Esophagus muscularis mucosa (tissue), 4 donors: ENCODE results near the gene ANKRD40. TPM values are rescaled to one million over a fixed set of nuclear protein-coding genes. Genes with fewer than 3 reads are reported as not detected.

Source experiments
- DNase-seq: peaks from one replicate; pipeline ENCODE4 v3.0.0-alpha.2; 2017; ENCODE audit errors: extremely low spot score
- H3K27ac ChIP-seq, 4 donors: fragments of 200-600 bp; sonication (generic); replicated peaks in 1 of 4; 1 replicate in 3 of 4; 2 replicates in 1 of 4; pipeline ENCODE4 v1.5.1; 2016 to 2019; ENCODE audit warnings: mild to moderate bottlenecking in 1 of 4
- H3K27me3 ChIP-seq, 4 donors: fragments of 200-600 bp; sonication (generic); one replicate each; pipeline versions ENCODE4 v1.5.1 to v1.6.0; 2016 to 2019
- H3K36me3 ChIP-seq, 4 donors: fragments of 200-600 bp; sonication (generic); one replicate each; pipeline ENCODE4 v1.5.1; 2016 to 2019
- H3K4me1 ChIP-seq, 4 donors: fragments of 200-600 bp; sonication (generic); one replicate each; pipeline ENCODE4 v1.5.1; 2016 to 2019
- H3K4me3 ChIP-seq, 4 donors: fragments of 200-600 bp; sonication (generic); 1 replicate in 2 of 4; 2 replicates in 2 of 4; pipeline ENCODE4 v1.5.1; 2016 to 2019; ENCODE audit warnings: mild to moderate bottlenecking in 4 of 4, moderate library complexity in 1 of 4
- H3K9me3 ChIP-seq, 4 donors: fragments of 200-600 bp; sonication (generic); 1 replicate in 3 of 4; 2 replicates in 1 of 4; pipeline ENCODE4 v1.5.1; 2016 to 2019
- EP300 ChIP-seq: sonication (generic); formaldehyde crosslinking; IDR thresholded peaks from one replicate; pipeline ENCODE4 v1.6.1; 2017; ENCODE audit warnings: antibody characterized with exemption
- POLR2A ChIP-seq: fragments of 450-650 bp; IDR thresholded peaks from one replicate; pipeline ENCODE4 v1.6.1; 2017; ENCODE audit warnings: antibody characterized with exemption, moderate library complexity, mild to moderate bottlenecking, low read depth
- POLR2AphosphoS5 ChIP-seq, 2 donors: sonication (generic); formaldehyde crosslinking; IDR thresholded peaks; one replicate each; pipeline ENCODE4 v1.6.1; 2017; ENCODE audit warnings: antibody characterized with exemption in 2 of 2
- WGBS: methylation state at CpG from one replicate; pipeline ENCODE4 v1.1.5; 2018; 5-methylcytosine and 5-hydroxymethylcytosine counted together
- intact Hi-C: fragments of 100-400 bp; cut with DNase I; formaldehyde crosslinking; loops from one replicate; pipeline ENCODE4 v1.15.1; 2023
- total RNA-seq, 4 donors: library from RNA; depleted of rRNA; stranded (reverse); fragments of >200 nt; gene quantifications; one replicate each; pipeline versions ENCODE4 v1.1.0 to v1.2.1, GENCODE V29; 2016
- TF ChIP-seq, protein P1 (sequence below), 3 experiments: fragments of 200-600 bp in 2 of 3; fragments of 450-650 bp in 1 of 3; sonication (generic) in 2 of 3; IDR thresholded peaks; one replicate each; pipeline ENCODE4 v1.5.1; 2017 to 2019; ENCODE audit warnings: antibody characterized with exemption in 3 of 3, mild to moderate bottlenecking in 2 of 3, moderate library complexity in 1 of 3

ANKRD40 gene
- total RNA-seq, 4 donors from 2014 or later = 73.1 to 96.2 (median 87.4) TPM

DNA sequence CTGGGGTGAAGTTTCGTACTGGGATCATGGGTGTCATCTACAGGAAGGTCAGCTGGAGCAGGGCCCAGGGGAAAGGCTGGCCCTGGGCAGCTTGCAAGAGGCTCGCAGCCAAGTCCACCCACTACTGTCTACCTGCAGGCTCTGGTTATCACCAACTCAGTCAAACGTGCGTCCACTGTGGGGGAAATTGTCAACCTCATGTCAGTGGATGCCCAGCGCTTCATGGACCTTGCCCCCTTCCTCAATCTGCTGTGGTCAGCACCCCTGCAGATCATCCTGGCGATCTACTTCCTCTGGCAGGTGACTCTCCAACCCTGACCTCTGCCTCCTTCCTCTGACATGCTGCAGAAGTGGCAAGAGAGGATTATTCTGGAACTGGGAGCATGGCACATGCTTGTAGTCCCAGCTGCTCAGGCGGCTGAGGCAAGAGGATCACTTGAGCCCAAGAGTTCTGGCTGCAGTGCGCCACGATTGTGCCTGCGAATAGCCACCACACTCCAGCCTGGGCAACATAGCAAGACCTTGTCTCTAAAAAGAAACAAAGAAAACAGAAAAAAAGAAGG is 43.8 kb downstream of the ANKRD40 start:
- Histone ChIP-seq H3K27ac (no peak overlapping the region), H3K4me1 (peaks cover 30 to 38% (median 35%) of the 10 kb centered on the region in 4 donors), H3K4me3 (no peak overlapping the region), H3K27me3 (no peaks in the 10 kb centered on the region), H3K36me3 (no peaks in the 10 kb centered on the region), H3K9me3 (no peaks in the 10 kb centered on the region)
- TF ChIP-seq EP300 (no peak), POLR2AphosphoS5 (IDR thresholded peaks at IDR 0.05) (no peak), POLR2A (no peak)
- TF ChIP-seq, protein P1, sequence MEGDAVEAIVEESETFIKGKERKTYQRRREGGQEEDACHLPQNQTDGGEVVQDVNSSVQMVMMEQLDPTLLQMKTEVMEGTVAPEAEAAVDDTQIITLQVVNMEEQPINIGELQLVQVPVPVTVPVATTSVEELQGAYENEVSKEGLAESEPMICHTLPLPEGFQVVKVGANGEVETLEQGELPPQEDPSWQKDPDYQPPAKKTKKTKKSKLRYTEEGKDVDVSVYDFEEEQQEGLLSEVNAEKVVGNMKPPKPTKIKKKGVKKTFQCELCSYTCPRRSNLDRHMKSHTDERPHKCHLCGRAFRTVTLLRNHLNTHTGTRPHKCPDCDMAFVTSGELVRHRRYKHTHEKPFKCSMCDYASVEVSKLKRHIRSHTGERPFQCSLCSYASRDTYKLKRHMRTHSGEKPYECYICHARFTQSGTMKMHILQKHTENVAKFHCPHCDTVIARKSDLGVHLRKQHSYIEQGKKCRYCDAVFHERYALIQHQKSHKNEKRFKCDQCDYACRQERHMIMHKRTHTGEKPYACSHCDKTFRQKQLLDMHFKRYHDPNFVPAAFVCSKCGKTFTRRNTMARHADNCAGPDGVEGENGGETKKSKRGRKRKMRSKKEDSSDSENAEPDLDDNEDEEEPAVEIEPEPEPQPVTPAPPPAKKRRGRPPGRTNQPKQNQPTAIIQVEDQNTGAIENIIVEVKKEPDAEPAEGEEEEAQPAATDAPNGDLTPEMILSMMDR (IDR thresholded peaks at IDR 0.05) = no peak
- intact Hi-C loops = no loop called here
- no peak for DNase-seq
- 89% methylated on average over 8 of the region's 10 CpGs for WGBS

DNA sequence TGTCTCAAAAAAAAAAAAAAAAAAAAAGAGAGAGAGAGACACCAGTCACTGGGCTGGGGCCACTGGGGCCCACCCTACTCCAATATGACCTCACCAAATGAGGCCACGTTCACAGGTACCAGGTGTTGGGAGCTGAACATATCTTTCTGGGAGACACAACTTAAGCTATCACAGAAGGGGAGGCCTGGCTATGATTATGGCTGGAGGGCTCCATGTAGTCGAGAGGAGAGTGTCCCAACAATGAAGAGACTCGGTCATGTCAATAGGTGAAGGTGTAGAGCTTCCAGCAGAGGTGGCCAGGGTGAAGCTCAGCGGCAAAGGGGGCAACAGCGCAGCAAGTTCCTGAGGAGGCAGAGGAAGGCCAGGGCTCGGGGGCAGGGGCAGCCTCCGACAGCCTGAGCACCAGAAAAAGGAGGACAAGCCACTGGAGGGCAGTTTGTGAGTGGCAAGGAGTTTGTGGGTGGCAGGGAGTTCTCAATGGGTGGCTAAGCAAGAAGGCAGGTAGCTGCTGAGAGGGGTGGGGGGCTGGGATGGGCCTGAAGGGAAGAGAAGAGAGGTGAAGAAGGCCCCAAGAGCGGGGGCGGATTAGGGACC is 45.0 kb downstream of the ANKRD40 start:
- TF ChIP-seq, protein P1 (IDR thresholded peaks at IDR 0.05) = no peak
- TF ChIP-seq POLR2A = no peak
- TF ChIP-seq POLR2AphosphoS5 (IDR thresholded peaks at IDR 0.05) = no peak
- no peak for TF ChIP-seq EP300
- DNase-seq = no peak
- WGBS = 95% methylated on average over 9 of the region's 9 CpGs
- H3K4me3 ChIP-seq = no peak overlapping the region
- intact Hi-C loops = no loop called here
- H3K4me1 ChIP-seq = peaks cover 35 to 44% (median 40%) of the 10 kb centered on the region in 4 donors
- no peaks in the 10 kb centered on the region for H3K9me3 ChIP-seq
- no peaks in the 10 kb centered on the region for H3K36me3 ChIP-seq
- H3K27me3 ChIP-seq = no peaks in the 10 kb centered on the region
- no peak overlapping the region for H3K27ac ChIP-seq

DNA sequence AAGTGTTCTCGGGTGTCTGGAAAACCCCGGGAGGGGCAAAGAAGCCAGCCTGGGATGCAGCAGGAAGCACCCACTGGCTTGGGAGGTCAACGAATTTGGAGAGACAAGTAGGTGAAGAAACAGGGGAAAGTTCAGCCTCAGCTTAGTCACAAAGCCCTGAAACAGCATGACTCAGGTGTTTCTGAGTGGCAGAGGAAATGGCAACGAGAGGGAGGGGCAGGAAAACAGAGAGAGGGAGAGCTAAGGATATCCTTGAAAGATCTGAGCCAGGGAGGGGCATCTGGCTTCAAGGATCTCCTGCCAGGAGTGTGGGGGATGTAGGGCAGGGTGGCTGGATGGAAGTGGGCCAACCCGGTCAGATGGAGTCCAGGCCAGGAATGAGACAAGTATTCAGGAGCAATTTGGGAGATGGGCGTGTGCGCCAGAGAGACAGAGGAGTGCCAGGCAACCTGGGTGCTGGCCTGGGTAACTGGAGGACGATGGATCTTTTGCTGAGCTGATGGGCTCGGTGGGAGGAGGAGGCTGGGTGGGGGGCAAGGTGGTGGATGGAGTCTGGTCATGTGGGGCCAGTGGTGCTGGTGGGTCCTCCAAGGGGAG is 45.8 kb downstream of the ANKRD40 start:
- intact Hi-C loops = no loop called here
- H3K27ac ChIP-seq = peak overlapping the region; percentile 36 to 51 (median 40)

DNA sequence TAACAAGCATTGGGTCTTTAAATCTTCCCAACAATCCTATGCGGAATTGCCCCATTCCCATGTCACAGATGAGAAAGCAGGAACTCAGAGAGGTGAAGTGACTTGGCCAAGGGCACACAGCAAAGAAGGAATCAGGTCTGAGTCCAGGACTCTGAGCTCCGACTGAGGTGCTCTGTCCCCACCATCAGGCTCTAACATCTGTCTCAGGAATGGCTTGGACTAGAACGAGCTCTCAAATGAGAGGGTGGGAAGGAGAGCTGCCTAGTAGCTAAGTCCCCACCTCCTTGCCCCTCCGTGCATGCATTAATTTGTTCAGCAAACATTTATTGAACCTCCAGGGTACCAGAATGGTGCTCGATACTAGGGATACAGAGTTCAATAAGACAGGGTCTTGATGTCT is 46.4 kb downstream of the ANKRD40 start:
- DNase-seq = no peak
- WGBS = 84% methylated on average over 5 of the region's 5 CpGs
- H3K27ac ChIP-seq = peak overlapping the region; percentile 36 to 51 (median 40)

More for the DNA sequence above, 45.8 kb downstream of the ANKRD40 start:
- Histone ChIP-seq H3K4me1 (peaks cover 35 to 44% (median 40%) of the 10 kb centered on the region in 4 donors), H3K4me3 (no peak overlapping the region), H3K9me3 (no peaks in the 10 kb centered on the region), H3K27me3 (no peaks in the 10 kb centered on the region), H3K36me3 (no peaks in the 10 kb centered on the region)
- DNase-seq = no peak
- TF ChIP-seq POLR2A (no peak), EP300 (no peak), POLR2AphosphoS5 (IDR thresholded peaks at IDR 0.05) (peak; percentile 71 to 74)
- TF ChIP-seq, protein P1 (IDR thresholded peaks at IDR 0.05) = no peak
- 60% methylated on average over 9 of the region's 9 CpGs for WGBS

More for the DNA sequence above, 46.4 kb downstream of the ANKRD40 start:
- TF ChIP-seq POLR2AphosphoS5 (IDR thresholded peaks at IDR 0.05) (no peak), POLR2A (no peak), EP300 (no peak)
- TF ChIP-seq, protein P1 (IDR thresholded peaks at IDR 0.05) = no peak
- Histone ChIP-seq H3K4me3 (no peak overlapping the region), H3K27me3 (no peaks in the 10 kb centered on the region), H3K36me3 (no peaks in the 10 kb centered on the region), H3K9me3 (no peaks in the 10 kb centered on the region), H3K4me1 (peaks cover 35 to 44% (median 40%) of the 10 kb centered on the region in 4 donors)
- intact Hi-C loops = no loop called here
